OCI-LY3 (cell line): Measurements from ENCODE around the gene CHD3.

Experiments used
- H2AFZ ChIP-seq: fragments of 200-600, 300-600 bp; shearing (Covaris generic); 2 replicates; pipeline ENCODE4 v1.6.0; 2014; ENCODE audit warnings: antibody characterized with exemption, low read depth, low read length
- H3K27ac ChIP-seq: fragments of 200-600, 300-600 bp; sonication (generic); 2 replicates; pipeline ENCODE4 v1.5.1; 2014; ENCODE audit warnings: mild to moderate bottlenecking, low read length, moderate library complexity, mixed read lengths
- H3K27me3 ChIP-seq: fragments of 200-600, 300-600 bp; sonication (generic); 2 replicates; pipeline ENCODE4 v1.6.1; 2014; ENCODE audit warnings: low read depth, low read length, mixed read lengths
- H3K36me3 ChIP-seq: fragments of 200-600, 300-600 bp; sonication (generic); replicated peaks from 2 replicates; pipeline ENCODE3; 2014; ENCODE audit warnings: low read depth, low read length, mixed read lengths
- H3K4me1 ChIP-seq: fragments of 300-600, 200-600 bp; sonication (generic); 2 replicates; pipeline ENCODE4 v1.6.1; 2014; ENCODE audit warnings: low read length, mixed read lengths
- H3K4me2 ChIP-seq: fragments of 200-600, 300-600 bp; sonication (generic); 2 replicates; pipeline ENCODE4 v1.6.1; 2014; ENCODE audit warnings: low read length, mixed read lengths
- H3K4me3 ChIP-seq: fragments of 300-600, 200-600 bp; sonication (generic); 2 replicates; pipeline ENCODE4 v1.5.1; 2014; ENCODE audit warnings: antibody characterized with exemption, mild to moderate bottlenecking, low read length, moderate library complexity
- H3K79me2 ChIP-seq: fragments of 300-600, 200-600 bp; shearing (Covaris generic); 2 replicates; pipeline ENCODE4 v1.6.1; 2014; ENCODE audit warnings: mild to moderate bottlenecking, low read length, mixed read lengths
- H3K9ac ChIP-seq: fragments of 300-600, 200-600 bp; shearing (Covaris generic); 2 replicates; pipeline ENCODE4 v1.6.0; 2014; ENCODE audit warnings: mild to moderate bottlenecking, low read length, moderate library complexity
- H3K9me3 ChIP-seq: fragments of 200-600, 300-600 bp; shearing (Covaris generic); 2 replicates; pipeline ENCODE4 v1.6.1; 2014; ENCODE audit warnings: low read length, mixed read lengths; ENCODE audit not compliant: insufficient read depth
- H4K20me1 ChIP-seq: fragments of 200-600, 300-600 bp; sonication (generic); 2 replicates; pipeline ENCODE4 v1.6.1; 2016; ENCODE audit warnings: low read length, mixed read lengths; ENCODE audit not compliant: insufficient read depth
- CTCF ChIP-seq: fragments of 200-600, 300-600 bp; sonication (generic); IDR thresholded peaks from 2 replicates; pipeline ENCODE4 v1.5.1; 2014; ENCODE audit warnings: antibody characterized with exemption, low read length, low read depth
- EZH2phosphoT487 ChIP-seq: fragments of 200-600 bp; shearing (Covaris generic); IDR thresholded peaks from 2 replicates; pipeline ENCODE4 v1.6.1; 2018; ENCODE audit warnings: antibody characterized with exemption, mixed run types, low read depth

Gene CHD3

GRCh38 chr17:7922269-7922844 lies 33.8 kb downstream of the CHD3 start:
- Histone ChIP-seq H3K4me3 (no peak overlapping the region), H3K27ac (no peak overlapping the region), H3K4me2 (no peak overlapping the region), H3K4me1 (no peaks in the 10 kb centered on the region), H2AFZ (no peak overlapping the region), H4K20me1 (no peaks in the 10 kb centered on the region), H3K27me3 (no peaks in the 10 kb centered on the region), H3K79me2 (no peaks in the 10 kb centered on the region), H3K9me3 (no peaks in the 10 kb centered on the region), H3K9ac (no peak overlapping the region), H3K36me3 (no peaks in the 10 kb centered on the region)
- TF ChIP-seq CTCF (no peak), EZH2phosphoT487 (no peak)

GRCh38 chr17:7922845-7923628 lies 34.4 kb downstream of the CHD3 start:
- no peak overlapping the region for H3K27ac ChIP-seq
- no peak overlapping the region for H2AFZ ChIP-seq
- TF ChIP-seq EZH2phosphoT487 (no peak), CTCF (no peak)
- H3K9me3 ChIP-seq = no peaks in the 10 kb centered on the region
- H3K27me3 ChIP-seq = no peaks in the 10 kb centered on the region
- H3K4me3 ChIP-seq = no peak overlapping the region
- no peaks in the 10 kb centered on the region for H3K4me1 ChIP-seq
- no peak overlapping the region for H3K9ac ChIP-seq
- no peaks in the 10 kb centered on the region for H4K20me1 ChIP-seq
- no peaks in the 10 kb centered on the region for H3K79me2 ChIP-seq
- no peaks in the 10 kb centered on the region for H3K36me3 ChIP-seq
- no peak overlapping the region for H3K4me2 ChIP-seq

- no peaks in the 10 kb centered on the region for H3K9me3 ChIP-seq
- no peaks in the 10 kb centered on the region for H4K20me1 ChIP-seq
- H3K79me2 ChIP-seq = peaks cover 11% of the 10 kb centered on the region
- H3K4me3 ChIP-seq = no peak overlapping the region
- H2AFZ ChIP-seq = no peak overlapping the region
- H3K27me3 ChIP-seq = no peaks in the 10 kb centered on the region
- TF ChIP-seq EZH2phosphoT487 = no peak
- TF ChIP-seq CTCF = no peak
- no peak overlapping the region for H3K9ac ChIP-seq
- H3K36me3 ChIP-seq = no peaks in the 10 kb centered on the region
- peaks cover 4% of the 10 kb centered on the region; the same call in 1 of the 2 replicates for H3K4me1 ChIP-seq
- H3K4me2 ChIP-seq = no peak overlapping the region
- no peak overlapping the region for H3K27ac ChIP-seq
Measured at GRCh38 chr17:7927596-7927995, 39.0 kb downstream of the CHD3 start.

- Histone ChIP-seq H3K27ac (no peak within 1 kb of the TSS), H4K20me1 (no peaks in the 10 kb centered on the region), H3K9ac (no peak within 1 kb of the TSS), H3K4me2 (no peak within 1 kb of the TSS), H3K79me2 (peaks cover 21% of the 10 kb centered on the region), H3K4me1 (peaks cover 15% of the 10 kb centered on the region), H2AFZ (no peak within 1 kb of the TSS), H3K9me3 (no peaks in the 10 kb centered on the region), H3K36me3 (peaks cover 2% of the 10 kb centered on the region), H3K4me3 (no peak within 1 kb of the TSS), H3K27me3 (no peaks in the 10 kb centered on the region)
- TF ChIP-seq CTCF (no peak), EZH2phosphoT487 (no peak)
Measured at GRCh38 chr17:7929158-7930023, 40.8 kb downstream of the CHD3 start, which contains the start of gene KCNAB3. Gene KCNAB3 (minus strand): TSS chr17:7929856. CDS start chr17:7929435, 421 bp downstream.
